GM19468 (cell line): Measurements from ENCODE around the gene NXPE4.
"Not testable (repeated sequence)": the region's sequence is repeated elsewhere in the genome, so short reads cannot be mapped to it uniquely, and the experiment has no call there.

Source experiments
- ATAC-seq: cut with Tn5 transposase; IDR thresholded peaks from one replicate; pipeline ENCODE4 v1.9.1; 2021; ENCODE audit warnings: mild to moderate bottlenecking, moderate library complexity, moderate number of reproducible peaks; ENCODE audit not compliant: unreplicated experiment; ENCODE audit errors: extremely low read depth

Gene NXPE4

GRCh38 chr11:114610984-114611944 is 15.7 kb upstream of the NXPE4 start:
- no peak for ATAC-seq

- no peak for ATAC-seq
These were observed 15.0 kb upstream of the NXPE4 start for GRCh38 chr11:114610550-114610949.

GRCh38 chr11:114609429-114609828 is 13.8 kb upstream of the NXPE4 start:
- ATAC-seq, result no peak

- not testable (repeated sequence) for ATAC-seq
These were observed 13.0 kb upstream of the NXPE4 start for GRCh38 chr11:114608605-114609004.

GRCh38 chr11:114607753-114608459 is 12.3 kb upstream of the NXPE4 start:
- no peak for ATAC-seq

GRCh38 chr11:114606802-114607075 is 11.2 kb upstream of the NXPE4 start:
- ATAC-seq, result not testable (repeated sequence)

- ATAC-seq, result no peak
These were observed 10.6 kb upstream of the NXPE4 start for GRCh38 chr11:114606003-114606801.

GRCh38 chr11:114605370-114605769 is 9.8 kb upstream of the NXPE4 start:
- no peak for ATAC-seq

- no peak for ATAC-seq
These were observed 9.3 kb upstream of the NXPE4 start for GRCh38 chr11:114604886-114605285.

GRCh38 chr11:114604179-114604813 is 8.7 kb upstream of the NXPE4 start:
- ATAC-seq, result no peak

- not testable (repeated sequence) for ATAC-seq
These were observed 7.6 kb upstream of the NXPE4 start for GRCh38 chr11:114603151-114603550.

- ATAC-seq, result no peak
These were observed 2.9 kb upstream of the NXPE4 start for GRCh38 chr11:114598461-114598860.

GRCh38 chr11:114596175-114596919 is 761 bp upstream of the NXPE4 start:
- ATAC-seq, result no peak

- ATAC-seq, result no peak
These were observed 883 bp downstream of the NXPE4 start for GRCh38 chr11:114594703-114595102.

- no peak for ATAC-seq
These were observed 8.1 kb downstream of the NXPE4 start for GRCh38 chr11:114587398-114587953.

GRCh38 chr11:114586797-114587196 is 8.8 kb downstream of the NXPE4 start:
- no peak for ATAC-seq

GRCh38 chr11:114571712-114572111 is 23.9 kb downstream of the NXPE4 start:
- no peak for ATAC-seq

- no peak for ATAC-seq
These were observed 25.8 kb downstream of the NXPE4 start for GRCh38 chr11:114569801-114570200.

- ATAC-seq, result no peak
These were observed 29.3 kb downstream of the NXPE4 start for GRCh38 chr11:114566276-114566675.
